ENCODE measurements around the gene NCAM1.

- no peak for TF ChIP-seq POLR2A (IDR thresholded peaks at IDR 0.05; ENCODE audit: low read length)
- no peak for TF ChIP-seq GATA1 (IDR thresholded peaks at IDR 0.05; ENCODE audit: low read depth, low read length)
These were observed 211.2 kb downstream of the NCAM1 start for GRCh38 chr11:113172382-113172951.
